H9 (cell line): Measurements from ENCODE around the gene NOL11. TPM values are rescaled to one million over a fixed set of nuclear protein-coding genes. Genes with fewer than 3 reads are reported as not detected.

Source experiments
- DNase-seq: peaks from one replicate; pipeline ENCODE4 v3.0.0-alpha.2; 2017
- H2AFZ ChIP-seq: one replicate; pipeline ENCODE4 v1.6.1; 2013; ENCODE audit warnings: mild to moderate bottlenecking, low read length, control low read depth, moderate library complexity
- H2AK5ac ChIP-seq: 2 replicates; pipeline ENCODE4 v1.6.1; 2013; ENCODE audit warnings: low read length, control low read depth, mixed read lengths; ENCODE audit not compliant: insufficient read length
- H2BK120ac ChIP-seq: one replicate; pipeline ENCODE4 v1.6.1; 2013; ENCODE audit warnings: low read depth, mild to moderate bottlenecking, low read length, control low read depth, inconsistent platforms; ENCODE audit not compliant: poor library complexity, severe bottlenecking
- H2BK12ac ChIP-seq: 2 replicates; pipeline ENCODE4 v1.6.1; 2013; ENCODE audit warnings: low read length, control low read depth, mixed read lengths, low read depth; ENCODE audit not compliant: insufficient read length
- H2BK15ac ChIP-seq: 2 replicates; pipeline ENCODE4 v1.6.1; 2013; ENCODE audit warnings: low read depth, low read length, control low read depth
- H2BK20ac ChIP-seq: one replicate; pipeline ENCODE4 v1.6.1; 2013; ENCODE audit warnings: low read depth, mild to moderate bottlenecking, low read length, control low read depth, inconsistent platforms; ENCODE audit not compliant: poor library complexity, severe bottlenecking
- H2BK5ac ChIP-seq: 2 replicates; pipeline ENCODE4 v1.6.1; 2013; ENCODE audit warnings: low read length, control low read depth, mixed read lengths; ENCODE audit not compliant: insufficient read length
- H3K14ac ChIP-seq: 2 replicates; pipeline ENCODE4 v1.6.1; 2013; ENCODE audit warnings: low read length, control low read depth; ENCODE audit not compliant: insufficient read depth
- H3K18ac ChIP-seq: 2 replicates; pipeline ENCODE4 v1.6.1; 2013; ENCODE audit warnings: low read depth, mild to moderate bottlenecking, mixed read lengths, low read length, control low read depth; ENCODE audit not compliant: insufficient read length
- H3K23ac ChIP-seq: 2 replicates; pipeline ENCODE4 v1.6.1; 2013; ENCODE audit warnings: low read length, control low read depth, mixed read lengths, low read depth; ENCODE audit not compliant: insufficient read length
- H3K23me2 ChIP-seq: 2 replicates; pipeline ENCODE4 v1.6.1; 2013; ENCODE audit warnings: low read depth, mild to moderate bottlenecking, mixed read lengths, low read length, control low read depth; ENCODE audit not compliant: insufficient read length, poor library complexity, severe bottlenecking
- H3K27ac ChIP-seq: 2 replicates; pipeline ENCODE4 v1.5.1; 2013; ENCODE audit warnings: low read length, control low read depth, mixed read lengths, low read depth; ENCODE audit not compliant: insufficient read length
- H3K27me3 ChIP-seq: 2 replicates; pipeline ENCODE4 v1.6.1; 2013; ENCODE audit warnings: low read length, control low read depth, inconsistent platforms; ENCODE audit not compliant: insufficient read depth
- H3K4ac ChIP-seq: 2 replicates; pipeline ENCODE4 v1.6.1; 2013; ENCODE audit warnings: low read depth, mild to moderate bottlenecking, control low read depth, inconsistent platforms, low read length, moderate library complexity
- H3K4me1 ChIP-seq: 2 replicates; pipeline ENCODE4 v1.6.1; 2013; ENCODE audit warnings: low read length, control low read depth, inconsistent platforms; ENCODE audit not compliant: insufficient read depth
- H3K4me2 ChIP-seq: 2 replicates; pipeline ENCODE4 v1.6.1; 2013; ENCODE audit warnings: low read length, control low read depth, mixed read lengths; ENCODE audit not compliant: insufficient read length, insufficient read depth
- H3K56ac ChIP-seq: 2 replicates; pipeline ENCODE4 v1.6.1; 2013; ENCODE audit warnings: low read depth, mild to moderate bottlenecking, mixed read lengths, low read length, control low read depth; ENCODE audit not compliant: insufficient read length
- H3K79me1 ChIP-seq: 2 replicates; pipeline ENCODE4 v1.6.1; 2013; ENCODE audit warnings: low read depth, mild to moderate bottlenecking, moderate library complexity, low read length, control low read depth, inconsistent platforms; ENCODE audit not compliant: insufficient read depth, poor library complexity, severe bottlenecking
- H3K79me2 ChIP-seq: 2 replicates; pipeline ENCODE4 v1.6.1; 2013; ENCODE audit warnings: low read length, control low read depth, inconsistent platforms; ENCODE audit not compliant: insufficient read depth
- H3K9ac ChIP-seq: 2 replicates; pipeline ENCODE4 v1.6.1; 2013; ENCODE audit warnings: low read length, control low read depth, mixed read lengths; ENCODE audit not compliant: insufficient read length; ENCODE audit errors: extremely low read depth
- H3K9me3 ChIP-seq: one replicate; pipeline ENCODE4 v1.6.1; 2013; ENCODE audit warnings: low read depth, low read length, inconsistent platforms; ENCODE audit not compliant: control insufficient read depth
- H3T11ph ChIP-seq: one replicate; pipeline ENCODE4 v1.6.1; 2013; ENCODE audit warnings: mild to moderate bottlenecking, low read length, control low read depth, inconsistent platforms
- H4K20me1 ChIP-seq: one replicate; pipeline ENCODE4 v1.6.1; 2013; ENCODE audit not compliant: control insufficient read depth, insufficient read length, insufficient read depth
- H4K5ac ChIP-seq: 2 replicates; pipeline ENCODE4 v1.6.1; 2013; ENCODE audit warnings: low read depth, mild to moderate bottlenecking, mixed read lengths, low read length, control low read depth; ENCODE audit not compliant: insufficient read length
- H4K8ac ChIP-seq: replicated peaks from 2 replicates; pipeline ENCODE4 v1.6.1; 2013; ENCODE audit warnings: low read length, control low read depth, mixed read lengths, low read depth; ENCODE audit not compliant: insufficient read length
- H4K91ac ChIP-seq: 2 replicates; pipeline ENCODE4 v1.6.1; 2013; ENCODE audit warnings: low read depth, mild to moderate bottlenecking, moderate library complexity, mixed read lengths, low read length, control low read depth; ENCODE audit not compliant: insufficient read length
- H3K27ac Mint-ChIP-seq, 3 experiments: 2 replicates in 2 of 3; 3 replicates in 1 of 3; pipeline ENCODE4 v1.8.0; 2020 to 2021; ENCODE audit warnings: mixed read lengths in 3 of 3, mild to moderate bottlenecking in 1 of 3, moderate library complexity in 1 of 3
- H3K27me3 Mint-ChIP-seq: 2 replicates; pipeline ENCODE4 v1.8.0; 2021; ENCODE audit warnings: low read depth, mild to moderate bottlenecking, moderate library complexity, mixed read lengths
- H3K36me3 Mint-ChIP-seq, 3 experiments: 2 replicates in 2 of 3; 3 replicates in 1 of 3; pipeline ENCODE4 v1.8.0; 2020 to 2021; ENCODE audit warnings: low read depth in 3 of 3, mixed read lengths in 3 of 3; ENCODE audit not compliant: insufficient read depth in 1 of 3
- H3K4me1 Mint-ChIP-seq, 2 experiments: 2 replicates each; pipeline ENCODE4 v1.8.0; 2020; ENCODE audit warnings: mixed read lengths in 2 of 2
- H3K4me3 Mint-ChIP-seq, 2 experiments: 2 replicates in 1 of 2; 3 replicates in 1 of 2; pipeline ENCODE4 v1.8.0; 2020 to 2021; ENCODE audit warnings: mild to moderate bottlenecking in 2 of 2, mixed read lengths in 2 of 2, moderate library complexity in 1 of 2
- H3K9me3 Mint-ChIP-seq, 2 experiments: 2 replicates in 1 of 2; 3 replicates in 1 of 2; pipeline ENCODE4 v1.8.0; 2020; ENCODE audit warnings: mild to moderate bottlenecking in 2 of 2, mixed read lengths in 2 of 2, moderate library complexity in 1 of 2
- CTCF ChIP-seq: fragments of 200-600 bp; sonication (generic); conservative IDR thresholded peaks from 3 replicates; pipeline ENCODE4 v1.8.0; 2021; ENCODE audit warnings: antibody characterized with exemption, mild to moderate bottlenecking
- WGBS: extraction: QIAGEN DNeasy Blood & Tissue Kit; methylation state at CpG from one replicate; pipeline ENCODE4 v1.1.7; 2013; ENCODE audit warnings: missing lambda C conversion rate, low lambda C conversion rate, mixed read lengths; ENCODE audit not compliant: insufficient read length; ENCODE audit errors: extremely low coverage; 5-methylcytosine and 5-hydroxymethylcytosine counted together
- total RNA-seq: library from RNA; stranded (reverse); gene quantifications from 2 replicates; pipeline ENCODE4 v1.2.1, GENCODE V29; 2021

The NOL11 gene
- total RNA-seq, 1 experiment from 2014 or later: 114 TPM

GRCh38 chr17:67737145-67737544 is 19.4 kb downstream of the NOL11 start:
- H3K79me2 ChIP-seq: no peaks in the 10 kb centered on the region

More at GRCh38 chr17:67737145-67737544, 19.4 kb downstream of the NOL11 start:
- Histone ChIP-seq H4K91ac (no peak overlapping the region), H3K14ac (no peak overlapping the region), H3K56ac (no peak overlapping the region), H3K23me2 (no peaks in the 10 kb centered on the region), H3K4ac (no peak overlapping the region), H2BK12ac (no peak overlapping the region), H3K18ac (no peak overlapping the region), H2BK15ac (no peak overlapping the region), H3K23ac (no peak overlapping the region), H3K27ac (no peak overlapping the region), H3K79me1 (no peaks in the 10 kb centered on the region), H2AFZ (no peak overlapping the region), H4K20me1 (no peaks in the 10 kb centered on the region), H3K9ac (no peak overlapping the region), H4K8ac (no peak overlapping the region), H2BK5ac (no peak overlapping the region), H3K9me3 (no peaks in the 10 kb centered on the region), H3K4me1 (peaks cover 5% of the 10 kb centered on the region), H2BK20ac (no peak overlapping the region), H3T11ph (no peak overlapping the region), H2AK5ac (no peak overlapping the region), H4K5ac (no peak overlapping the region), H3K27me3 (no peaks in the 10 kb centered on the region), H3K4me2 (no peak overlapping the region), H2BK120ac (no peak overlapping the region)
- Mint-ChIP-seq H3K4me3 (no peak overlapping the region), H3K27me3 (no peaks in the 10 kb centered on the region), H3K27ac (no peak overlapping the region), H3K36me3 (peaks cover 38 to 85% (median 71%) of the 10 kb centered on the region in 3 experiments), H3K9me3 (no peaks in the 10 kb centered on the region), H3K4me1 (peaks cover 18 to 19% of the 10 kb centered on the region in 2 experiments)
- DNase-seq: no peak
- WGBS: no CpG with 5 or more reads among the region's 8 CpGs
- no peak for TF ChIP-seq CTCF
